GM18858 (cell line): ENCODE data around the gene MTG2.

ENCODE experiments used
- ATAC-seq: cut with Tn5 transposase; IDR thresholded peaks from one replicate; pipeline ENCODE4 v1.9.1; 2021; ENCODE audit not compliant: unreplicated experiment

The MTG2 gene, protein sequence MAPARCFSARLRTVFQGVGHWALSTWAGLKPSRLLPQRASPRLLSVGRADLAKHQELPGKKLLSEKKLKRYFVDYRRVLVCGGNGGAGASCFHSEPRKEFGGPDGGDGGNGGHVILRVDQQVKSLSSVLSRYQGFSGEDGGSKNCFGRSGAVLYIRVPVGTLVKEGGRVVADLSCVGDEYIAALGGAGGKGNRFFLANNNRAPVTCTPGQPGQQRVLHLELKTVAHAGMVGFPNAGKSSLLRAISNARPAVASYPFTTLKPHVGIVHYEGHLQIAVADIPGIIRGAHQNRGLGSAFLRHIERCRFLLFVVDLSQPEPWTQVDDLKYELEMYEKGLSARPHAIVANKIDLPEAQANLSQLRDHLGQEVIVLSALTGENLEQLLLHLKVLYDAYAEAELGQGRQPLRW

DNA sequence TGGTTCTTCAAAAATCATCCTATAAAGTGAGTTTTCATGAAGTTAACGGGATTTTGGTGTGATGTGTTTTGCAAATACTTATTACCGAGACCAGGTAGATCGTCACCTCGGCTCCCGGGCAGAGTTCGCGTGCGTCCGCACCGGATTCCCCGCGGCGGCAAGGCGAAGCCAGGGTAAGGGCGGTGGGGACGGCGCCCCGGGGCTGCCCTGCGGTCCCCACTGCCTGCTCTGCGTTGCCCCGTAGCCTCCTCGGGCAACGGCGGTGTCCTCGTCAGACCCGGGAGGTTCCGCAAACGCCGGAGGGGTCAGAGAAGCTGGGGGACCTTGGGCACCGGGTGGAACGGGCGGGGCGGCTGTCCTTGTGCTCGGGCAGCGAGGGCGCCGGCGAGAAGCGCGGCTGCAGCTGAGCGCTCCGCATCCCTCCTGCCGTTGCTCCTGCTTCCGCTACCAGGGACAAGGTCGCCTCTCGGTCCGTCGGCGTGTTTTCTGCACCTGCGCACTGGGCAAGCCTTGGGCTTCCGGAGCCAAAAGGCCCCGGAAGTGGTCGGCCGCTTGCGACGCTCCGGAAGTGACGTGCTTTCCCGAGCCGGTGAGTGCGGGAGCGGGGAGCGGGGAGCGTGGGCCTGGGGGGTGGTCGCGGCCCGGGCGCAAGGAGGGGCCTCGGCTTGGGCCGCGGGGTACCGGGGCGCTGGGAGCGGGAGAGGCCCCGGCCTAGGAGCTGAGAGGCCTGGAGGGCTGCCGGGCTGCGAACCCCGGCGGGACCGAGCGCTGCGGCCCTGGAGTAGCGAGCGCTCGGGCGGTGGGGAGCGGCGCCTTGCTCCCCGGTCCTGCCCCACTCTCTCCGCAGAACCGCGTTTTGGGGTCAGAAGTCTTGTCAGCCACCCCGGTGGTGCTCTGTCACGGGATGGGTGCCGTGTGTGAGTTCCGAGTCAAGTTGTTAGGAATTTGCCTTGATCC is at the start of gene MTG2:
TSS of gene MTG2 (plus strand) at position 560 of the 957 bp plus-strand sequence. CDS start 10,393 bp downstream, outside the sequence.
- ATAC-seq, result peak; percentile 91

DNA sequence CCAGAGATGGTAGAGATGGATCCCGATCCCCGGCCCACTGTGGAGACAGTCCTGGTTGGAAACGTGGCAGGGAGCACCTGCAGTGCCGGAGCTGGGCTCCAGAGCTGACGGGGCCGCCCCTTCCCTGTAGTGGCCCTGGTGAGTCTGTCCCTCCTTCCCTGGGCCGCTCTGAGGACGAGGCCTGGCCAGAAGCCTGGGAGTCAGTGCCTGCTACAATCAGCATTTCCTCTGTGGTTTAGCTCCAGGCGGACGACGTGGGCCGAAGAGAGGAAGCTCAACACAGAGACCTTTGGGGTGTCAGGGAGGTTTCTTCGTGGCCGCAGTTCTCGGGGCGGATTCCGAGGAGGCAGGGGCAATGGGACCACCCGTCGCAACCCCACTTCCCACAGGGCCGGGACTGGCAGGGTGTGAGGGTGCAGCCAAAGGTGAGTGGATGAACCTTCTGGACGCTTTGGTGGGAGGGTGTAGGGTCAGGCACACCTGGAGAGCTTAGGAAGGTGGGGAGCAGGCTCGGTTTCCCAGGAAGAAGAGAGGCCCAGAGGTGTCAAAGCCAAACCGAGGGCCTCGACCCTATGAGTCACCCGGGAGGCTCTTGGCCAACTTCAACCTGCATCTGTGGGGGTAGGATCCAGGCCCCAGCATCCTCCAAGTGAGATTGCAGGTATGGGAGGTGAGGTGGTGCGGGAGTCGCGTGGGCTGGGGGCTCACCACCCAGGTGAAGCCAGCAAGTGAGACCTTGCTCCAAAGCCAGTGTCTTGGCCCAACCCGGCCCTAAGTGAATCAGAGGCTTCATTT is 49.6 kb upstream of the MTG2 start:
- no peak for ATAC-seq

DNA sequence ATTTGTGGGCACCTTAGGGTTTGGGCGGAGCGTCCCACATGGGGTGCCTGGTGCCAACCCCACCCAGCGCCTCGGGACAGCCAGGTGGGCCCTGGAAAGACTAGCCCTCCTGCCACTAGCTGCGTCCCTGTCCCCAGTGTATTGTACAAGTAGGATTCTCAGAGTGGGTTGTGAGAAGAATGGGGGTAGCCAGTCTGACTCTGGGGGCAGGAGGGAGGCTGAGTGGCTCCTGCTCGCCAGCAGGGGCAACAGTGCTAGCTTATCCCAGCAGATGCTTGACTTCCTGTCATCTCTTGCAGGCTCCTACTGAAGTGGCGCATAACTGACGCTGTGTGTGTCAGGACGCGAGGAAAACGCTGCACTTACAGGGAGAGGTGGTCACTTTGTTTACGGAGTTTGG is 49.0 kb upstream of the MTG2 start:
- no peak for ATAC-seq

DNA sequence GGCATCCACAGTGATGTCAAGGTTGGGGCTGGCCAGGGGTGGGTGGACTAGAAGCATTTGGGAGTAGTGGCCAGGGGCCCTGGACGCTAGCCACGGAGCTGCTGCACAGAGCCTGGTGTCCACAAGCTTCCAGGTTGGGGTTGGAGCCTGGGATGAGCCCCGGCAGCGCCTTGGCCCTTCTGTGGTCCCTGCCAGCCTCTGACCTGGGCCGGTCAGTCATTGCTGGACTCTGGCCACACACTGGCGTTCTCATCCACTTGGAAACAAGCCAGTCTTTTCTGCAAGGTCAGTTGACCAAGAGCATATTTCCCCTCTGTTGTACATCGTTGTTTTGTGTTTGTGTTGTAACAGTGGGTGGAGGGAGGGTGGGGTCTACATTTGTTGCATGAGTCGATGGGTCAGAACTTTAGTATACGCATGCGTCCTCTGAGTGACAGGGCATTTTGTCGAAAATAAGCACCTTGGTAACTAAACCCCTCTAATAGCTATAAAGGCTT is 48.0 kb upstream of the MTG2 start:
- no peak for ATAC-seq

DNA sequence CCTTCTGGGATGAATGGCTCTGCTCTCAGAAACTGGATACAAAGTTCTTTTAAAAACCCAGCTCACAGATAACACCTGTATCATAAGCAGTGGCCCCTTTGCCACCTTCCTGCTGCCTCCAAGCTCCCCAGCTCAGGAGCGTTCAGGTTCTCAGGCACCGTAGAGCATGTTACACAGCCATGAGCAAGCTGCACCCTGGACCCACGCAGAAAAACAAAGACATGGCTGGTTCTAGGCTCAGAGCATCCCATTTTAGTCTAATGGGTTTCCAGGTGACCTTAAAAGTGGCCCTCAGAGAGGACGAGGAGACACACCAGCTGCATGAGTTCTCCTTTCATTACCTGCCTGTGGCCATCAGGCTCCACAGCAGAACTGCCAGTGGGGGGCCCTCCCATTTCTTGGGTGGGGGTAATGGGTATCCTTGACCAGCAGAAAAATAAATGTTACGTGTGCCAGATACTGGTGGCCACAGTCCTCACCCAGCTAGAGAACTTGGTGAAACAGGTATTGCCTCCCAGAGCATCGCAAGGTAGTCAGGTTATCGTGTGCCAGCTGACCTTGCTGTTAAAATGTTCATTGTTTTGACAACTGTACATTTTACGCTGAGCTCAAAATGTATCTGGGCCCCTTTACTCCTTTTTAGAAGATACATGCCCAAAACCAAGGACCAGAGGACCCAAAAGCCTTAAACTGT is 47.1 kb upstream of the MTG2 start:
- no peak for ATAC-seq

DNA sequence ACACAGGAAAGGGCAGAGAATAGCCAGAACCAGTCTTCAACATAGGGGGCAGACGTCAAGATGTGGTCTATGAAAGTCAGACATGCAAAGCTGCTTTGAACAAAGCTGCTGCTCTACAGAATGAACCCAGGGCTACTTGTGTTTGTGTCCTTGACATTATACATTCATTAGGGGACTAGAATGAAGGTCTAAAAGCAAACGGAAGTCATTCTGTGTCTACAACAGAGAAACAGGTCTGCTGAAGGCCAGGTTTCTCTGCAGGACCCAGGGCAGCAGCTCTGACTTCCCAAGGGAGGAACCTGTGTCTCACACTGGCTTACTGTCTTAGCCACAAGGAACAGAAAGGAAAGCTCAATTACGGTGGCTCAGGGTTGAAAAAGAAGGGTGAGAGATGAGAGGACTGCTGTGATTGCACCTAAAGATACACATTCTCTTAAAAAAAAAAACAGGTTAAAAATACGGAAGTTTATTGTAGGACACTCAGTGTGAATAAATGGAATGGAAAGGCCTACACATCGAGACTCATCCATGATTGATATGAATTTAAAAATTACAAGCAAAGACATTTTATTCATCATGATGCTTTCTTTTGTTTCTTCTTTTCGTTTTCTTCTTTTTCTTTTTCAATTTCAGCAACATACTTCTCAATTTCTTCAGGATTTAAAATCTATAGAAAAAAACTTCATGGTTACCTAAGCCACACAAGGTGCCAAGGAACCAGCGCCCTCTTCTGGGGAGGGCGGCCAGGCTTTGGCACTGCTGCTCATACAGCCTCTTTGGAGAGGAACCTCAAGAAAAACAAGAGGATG is 46.3 kb upstream of the MTG2 start:
- ATAC-seq, result no peak

DNA sequence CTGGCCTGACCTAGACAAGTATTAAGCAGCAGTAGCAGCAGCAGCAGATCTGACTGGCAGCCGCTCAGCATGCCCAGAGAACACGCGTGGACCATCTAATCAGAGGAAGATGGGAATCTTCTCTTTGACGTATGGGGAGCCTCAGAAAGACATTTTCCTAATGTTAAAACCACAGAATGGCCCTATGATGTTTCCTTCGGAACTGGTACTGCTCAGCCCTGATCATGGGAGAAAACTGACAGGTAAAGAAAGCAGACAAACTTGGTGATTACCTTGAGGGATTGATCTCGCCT is 45.8 kb upstream of the MTG2 start:
- ATAC-seq, result no peak

DNA sequence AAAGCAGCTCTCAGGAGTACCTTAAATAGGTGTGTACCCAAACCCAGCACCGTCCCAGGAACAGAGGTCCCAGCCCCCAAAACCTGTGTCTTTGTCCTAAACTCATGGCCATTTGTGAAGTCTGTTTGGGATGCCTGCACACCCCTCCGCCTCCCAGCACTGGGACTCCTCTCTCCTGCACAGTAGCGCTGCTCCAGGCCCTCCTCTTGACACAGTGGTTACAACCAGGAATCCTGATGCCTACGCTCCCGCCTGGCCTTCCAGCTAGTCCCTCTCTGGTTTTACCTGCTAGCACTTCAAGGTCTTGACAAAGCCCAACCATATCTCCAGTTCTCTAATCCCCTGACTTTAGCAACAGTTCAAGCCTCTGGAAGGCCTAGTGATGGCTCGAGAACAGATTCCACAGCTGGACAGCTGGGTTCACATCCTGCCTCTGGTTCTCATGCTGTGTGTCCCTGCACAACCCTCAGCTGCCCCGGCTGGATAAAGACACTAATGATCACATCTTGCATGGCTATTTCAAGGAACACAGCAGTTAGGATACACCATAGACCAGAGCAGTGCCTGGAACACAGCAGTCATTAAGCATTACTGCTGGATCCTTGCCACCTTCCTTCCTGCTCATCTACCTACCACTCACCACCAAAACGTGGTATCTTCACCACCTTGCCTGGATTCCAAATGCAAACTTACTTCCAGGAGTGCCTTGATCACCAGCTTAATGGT is 45.2 kb upstream of the MTG2 start:
- no peak for ATAC-seq

DNA sequence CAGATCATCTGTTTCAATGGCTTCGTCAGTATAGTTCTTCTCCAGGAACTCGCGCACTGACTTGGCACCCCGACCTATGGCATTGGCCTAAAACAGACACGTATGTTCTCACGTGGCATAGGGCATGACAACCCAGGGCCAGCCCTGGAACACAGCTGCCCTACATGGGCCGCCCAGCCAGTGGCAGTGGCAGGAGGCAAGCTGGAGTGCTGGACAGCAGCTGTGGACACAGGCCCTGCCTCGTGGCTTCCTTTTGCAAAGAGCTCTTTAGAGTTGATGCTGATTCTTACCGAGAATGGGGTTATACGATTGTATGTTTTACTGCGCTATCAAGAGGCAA is 44.7 kb upstream of the MTG2 start:
- ATAC-seq, result no peak

DNA sequence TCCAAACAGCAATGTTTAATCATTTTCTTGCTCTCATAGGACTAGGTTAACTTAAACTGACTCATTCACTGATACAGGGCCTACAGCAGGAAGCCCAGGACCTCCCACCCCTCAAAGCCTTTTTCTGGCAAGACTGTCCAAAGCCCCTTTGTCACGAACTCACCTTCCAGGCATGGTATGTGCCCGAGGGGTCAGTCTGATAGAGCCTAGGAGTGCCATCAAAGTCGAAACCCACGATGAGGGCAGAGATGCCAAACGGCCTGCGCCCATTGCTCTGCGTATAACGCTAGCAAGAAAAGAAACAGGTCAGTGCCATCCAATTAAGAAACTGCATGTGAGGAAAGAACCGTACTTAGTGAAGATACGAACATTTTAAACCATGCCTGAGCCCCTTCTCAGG is 43.9 kb upstream of the MTG2 start:
- no peak for ATAC-seq

DNA sequence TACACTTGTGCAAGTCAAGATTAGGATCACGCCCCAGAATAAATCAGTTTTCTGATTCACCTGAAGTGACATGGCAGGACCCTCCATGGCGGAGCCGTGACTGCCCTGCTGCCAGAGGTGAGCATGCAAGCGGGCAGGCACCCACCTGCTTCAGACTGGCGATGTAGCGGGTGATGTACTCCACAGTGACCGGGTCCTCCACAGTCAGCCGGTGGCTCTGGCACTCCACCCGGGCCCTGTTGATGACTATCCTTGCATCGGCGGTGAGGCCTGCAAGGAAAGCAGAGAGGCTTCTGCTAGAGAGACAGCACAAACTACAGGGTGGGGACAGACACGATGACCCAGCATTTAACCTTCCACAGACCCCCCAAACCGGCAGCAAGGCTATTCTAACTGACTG is 43.2 kb upstream of the MTG2 start:
- no peak for ATAC-seq

DNA sequence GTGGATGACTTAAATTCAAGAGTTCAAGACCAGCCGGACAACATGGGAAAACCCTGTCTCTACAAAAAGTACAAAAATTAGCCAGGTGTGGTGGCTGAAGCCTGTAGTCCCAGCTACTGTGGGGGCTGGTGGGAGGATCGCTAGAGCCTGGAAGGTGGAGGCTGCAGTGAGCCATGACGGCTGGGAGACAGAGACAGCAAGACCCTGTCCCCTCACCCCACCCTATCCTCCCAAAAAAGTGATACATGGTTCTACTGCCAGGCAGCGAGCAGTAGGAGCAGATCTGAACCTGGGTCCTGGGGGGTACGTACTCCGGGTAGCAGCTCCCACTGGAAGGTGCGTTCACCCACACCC is 41.8 kb upstream of the MTG2 start:
- no peak for ATAC-seq

DNA sequence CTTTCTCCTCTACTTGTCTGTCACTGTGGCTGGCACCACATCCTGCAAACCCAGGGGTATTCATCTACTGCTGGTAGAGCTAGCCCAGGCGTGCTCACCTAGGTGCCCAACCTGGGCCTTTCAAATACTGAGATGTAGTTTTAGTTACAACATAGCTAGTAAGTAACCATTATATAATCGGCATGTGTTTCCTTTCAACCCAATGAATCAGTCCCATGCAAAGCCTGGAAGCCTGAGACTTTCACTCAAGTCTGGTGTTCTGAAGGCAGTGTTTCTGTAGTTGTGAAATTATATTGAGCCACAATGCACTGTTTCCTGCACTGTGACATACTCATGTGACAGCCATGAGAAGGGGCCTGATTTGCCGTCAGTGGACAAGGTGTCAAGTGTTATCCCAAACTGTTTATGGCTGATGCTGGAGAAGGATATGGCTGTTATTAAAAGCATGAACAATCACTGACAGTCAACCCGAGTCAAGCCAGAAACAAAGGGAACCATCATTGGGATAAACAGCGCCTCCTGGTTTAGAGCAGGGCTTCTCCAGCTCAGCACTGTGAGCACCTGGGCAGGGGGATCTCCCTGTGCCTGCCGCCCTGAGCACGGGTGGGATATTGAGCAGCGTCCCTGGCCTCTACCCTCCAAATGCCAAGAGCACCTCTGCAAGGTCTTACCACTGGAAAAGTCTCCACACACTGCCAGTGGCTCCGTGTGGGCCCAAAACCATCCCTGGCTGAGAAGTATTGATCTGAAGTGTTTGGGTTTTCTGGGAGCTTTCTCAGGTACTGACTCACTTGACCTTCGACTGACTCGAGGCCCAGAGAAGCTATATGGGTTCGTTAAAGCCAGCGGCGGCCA is 41.2 kb upstream of the MTG2 start:
- ATAC-seq, result no peak

DNA sequence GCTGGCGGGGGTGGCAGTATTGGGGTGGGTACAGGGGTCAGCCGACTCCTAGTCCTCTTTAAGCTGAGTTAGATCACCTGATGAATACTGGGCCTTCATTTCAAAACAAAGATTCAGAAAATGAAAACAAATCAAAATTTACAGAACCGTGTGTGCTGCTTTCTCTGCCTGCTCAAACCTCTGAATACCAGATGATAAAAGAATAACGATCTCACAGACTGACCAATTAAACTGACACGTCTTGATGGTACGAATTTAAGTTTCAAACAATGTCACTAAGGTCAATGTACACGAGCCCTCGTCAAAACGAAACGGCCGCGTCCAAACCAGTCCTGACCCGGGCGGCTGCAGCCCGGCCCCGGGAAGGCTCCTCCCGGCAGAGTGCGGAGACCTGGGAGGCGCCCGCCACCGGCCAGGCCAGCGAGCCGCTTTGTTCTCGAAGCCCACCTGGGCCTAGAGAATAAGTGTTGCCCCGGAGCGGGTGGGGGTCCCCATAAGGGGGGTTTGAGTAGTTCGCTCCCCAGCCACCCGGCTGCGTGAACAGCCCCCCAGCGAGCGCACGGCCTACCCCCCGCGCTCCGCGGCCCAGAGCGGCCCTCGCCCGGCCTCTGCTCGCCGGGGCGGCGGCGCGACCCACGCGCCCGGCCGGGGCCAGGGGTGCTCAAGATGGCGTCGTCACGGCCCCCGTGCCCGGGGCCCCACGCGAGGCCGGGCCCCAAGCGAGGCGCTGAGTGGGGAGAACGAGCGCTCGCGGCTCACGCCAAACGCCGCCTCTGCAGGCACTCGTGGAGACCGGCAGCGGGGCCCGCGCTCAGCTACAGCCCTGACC is 40.4 kb upstream of the MTG2 start:
- ATAC-seq, result no peak

DNA sequence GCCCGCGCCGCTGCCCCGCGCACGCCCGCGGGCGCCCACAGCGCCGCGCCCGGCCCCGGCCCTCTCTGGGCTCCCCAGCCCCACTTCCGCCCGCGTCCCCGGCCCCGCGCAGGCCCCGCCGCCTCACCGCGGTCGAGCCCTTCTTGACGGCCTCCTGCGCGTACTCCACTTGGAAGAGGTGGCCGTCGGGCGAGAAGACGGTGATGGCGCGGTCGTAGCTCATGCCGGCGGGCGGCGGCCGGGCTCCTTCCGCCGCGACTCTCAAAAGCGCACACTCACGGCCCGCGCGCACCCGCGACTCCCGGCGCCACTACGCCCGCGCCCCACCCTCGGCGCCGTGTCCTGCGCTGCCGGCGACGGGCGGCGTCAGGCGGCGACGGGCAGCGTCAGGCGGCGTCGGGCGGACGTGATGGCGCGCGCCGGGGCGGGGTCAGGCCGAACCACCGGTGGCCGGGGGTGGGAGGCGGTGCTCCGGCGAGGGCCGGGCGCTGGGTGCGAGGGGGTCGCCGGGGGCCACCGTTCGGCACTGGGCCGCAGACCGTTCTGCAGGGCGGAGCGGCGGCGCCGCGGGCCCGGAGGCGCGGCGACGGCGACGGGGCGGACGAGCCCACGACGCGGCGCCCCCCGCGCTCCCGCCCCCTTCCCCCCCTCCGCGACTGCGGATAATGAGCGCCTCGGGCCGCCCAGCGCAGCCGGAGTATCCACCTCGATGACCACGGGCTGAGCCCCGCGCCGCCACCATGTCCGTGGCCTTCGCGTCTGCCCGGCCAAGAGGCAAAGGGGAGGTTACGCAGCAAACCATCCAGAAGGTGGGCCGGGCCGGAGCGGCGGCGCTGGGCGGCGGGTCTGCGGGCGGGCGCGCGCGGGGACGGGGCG is 39.5 kb upstream of the MTG2 start, which contains the start of the genes PSMA7 and SS18L1:
TSS of gene PSMA7 (minus strand) at position 314 of the 876 bp plus-strand sequence. CDS start at position 223, 91 bp downstream.
TSS of gene SS18L1 (plus strand) at position 689 of the 876 bp plus-strand sequence. CDS start at position 741, 52 bp downstream.
- peak; percentile 54 for ATAC-seq
